CD4-positive, alpha-beta T cell treated with Interleukin-4 for 1 hour (primary cell): Measurements from ENCODE around the gene SNAP29.
"Not testable (repeated sequence)": the region's sequence is repeated elsewhere in the genome, so short reads cannot be mapped to it uniquely, and the experiment has no call there.

ENCODE experiments used
- DNase-seq, 2 donors: peaks; one replicate each; pipeline ENCODE4 v3.0.0-alpha.2; 2020 to 2022

Gene SNAP29

DNA sequence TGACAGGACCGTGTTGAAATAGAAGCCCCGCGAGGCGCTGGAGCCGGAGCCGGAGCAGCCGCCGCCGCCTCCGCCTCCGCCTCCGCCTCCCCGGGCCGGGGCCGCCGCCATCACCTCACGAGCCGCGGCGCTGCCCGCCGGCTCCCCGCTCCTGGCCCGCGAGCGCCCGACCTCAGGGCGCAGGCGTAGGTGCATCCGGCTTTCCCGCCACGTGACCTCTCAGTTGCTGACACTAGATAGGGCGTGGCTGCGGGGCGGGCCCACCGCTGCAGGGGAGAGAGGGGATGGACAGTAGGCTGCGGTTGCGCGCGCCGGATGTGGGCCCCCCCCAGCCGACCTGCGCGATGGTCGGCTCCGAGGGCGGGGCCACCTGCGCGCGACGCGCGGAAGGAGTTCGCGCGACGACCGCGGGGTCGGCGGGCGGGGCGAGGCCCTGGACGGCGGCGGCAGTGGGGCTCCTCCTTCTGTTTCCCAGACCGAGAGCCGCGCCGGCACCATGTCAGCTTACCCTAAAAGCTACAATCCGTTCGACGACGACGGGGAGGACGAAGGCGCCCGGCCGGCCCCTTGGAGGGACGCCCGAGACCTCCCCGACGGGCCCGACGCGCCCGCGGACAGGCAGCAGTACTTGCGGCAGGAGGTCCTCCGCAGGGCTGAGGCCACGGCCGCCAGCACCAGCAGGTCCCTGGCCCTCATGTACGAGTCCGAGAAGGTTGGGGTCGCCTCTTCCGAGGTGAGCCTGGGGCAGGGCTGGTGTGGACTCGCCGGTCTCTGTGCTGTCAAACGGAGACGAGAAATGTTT, at the start of gene SNAP29, which contains the start of gene PI4KA:
SNAP29 (plus strand) TSS at position 393 of the 802 bp plus-strand sequence; CDS start at position 497, 104 bp downstream.
PI4KA (minus strand) TSS at position 197 of the 802 bp plus-strand sequence; CDS start at position 111, 86 bp downstream.
- DNase-seq: peak; percentile 98

DNA sequence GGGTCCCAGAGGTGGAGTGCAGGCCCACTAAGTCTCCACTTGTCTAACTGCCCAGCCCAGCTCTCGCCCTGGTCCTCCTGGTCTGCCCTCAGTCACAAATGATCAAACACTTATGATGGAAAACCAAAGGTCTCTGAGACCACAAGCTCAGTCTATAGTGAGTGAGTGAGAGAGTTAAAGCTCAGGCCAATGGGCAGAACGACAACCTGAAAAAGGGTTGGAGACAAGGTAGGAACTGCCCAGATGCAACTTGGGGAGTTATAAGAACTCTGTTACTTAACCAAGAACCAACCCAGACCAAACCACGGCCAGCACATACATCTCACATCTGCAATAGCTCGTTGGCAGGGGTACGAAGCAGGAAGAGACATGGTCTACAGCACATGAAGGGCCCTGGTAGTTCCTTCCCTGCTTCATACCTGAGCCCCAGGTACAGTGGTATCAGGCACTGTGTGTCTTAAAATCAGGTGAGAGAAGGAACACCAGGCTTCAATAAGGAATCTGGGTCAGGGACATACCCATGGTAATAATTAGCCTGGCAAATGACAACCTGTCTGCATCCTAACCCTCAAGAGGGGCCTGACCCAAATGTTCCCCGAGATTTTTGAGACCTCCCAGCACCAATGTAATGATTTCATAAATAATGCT, 49.1 kb upstream of the SNAP29 start:
- DNase-seq: no peak

DNA sequence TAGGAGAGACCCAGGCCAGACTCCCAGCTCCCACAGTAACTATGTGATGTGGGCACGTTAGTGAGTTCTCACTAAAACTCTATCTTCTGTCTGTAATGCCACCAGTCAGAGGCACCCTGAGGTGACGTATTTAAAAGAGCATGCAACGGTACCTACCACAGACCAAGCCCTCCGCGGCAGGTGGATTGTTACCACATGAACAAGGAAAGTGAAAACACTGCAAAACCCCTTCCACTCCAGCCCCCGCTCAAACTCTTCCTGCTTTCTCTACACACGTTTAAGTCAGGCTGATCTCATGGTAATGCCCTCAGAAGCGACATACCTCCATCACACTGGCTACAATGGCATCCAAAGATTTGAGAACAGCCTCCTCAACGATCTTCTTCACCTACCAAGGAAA, 48.2 kb upstream of the SNAP29 start:
- peak; percentile 25 to 43 for DNase-seq

DNA sequence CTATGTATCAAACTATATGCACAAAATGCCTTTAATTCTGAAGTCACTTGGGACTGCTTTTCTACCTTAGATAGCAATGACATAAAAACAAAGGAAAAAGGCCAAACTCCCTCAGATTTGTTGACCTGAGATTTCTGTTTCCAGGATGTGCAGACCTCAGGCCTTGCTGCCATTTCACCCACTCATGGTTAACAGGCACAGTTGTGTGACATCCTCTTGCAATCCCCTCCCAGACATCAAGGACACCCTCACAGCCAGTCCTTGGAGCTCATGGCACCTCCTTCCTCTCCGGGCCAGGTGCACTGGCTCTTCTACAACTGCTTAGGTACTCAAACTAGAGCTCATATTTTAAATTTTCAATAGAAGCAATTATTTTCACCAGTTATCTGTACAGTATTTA, 47.6 kb upstream of the SNAP29 start:
- DNase-seq: no peak

DNA sequence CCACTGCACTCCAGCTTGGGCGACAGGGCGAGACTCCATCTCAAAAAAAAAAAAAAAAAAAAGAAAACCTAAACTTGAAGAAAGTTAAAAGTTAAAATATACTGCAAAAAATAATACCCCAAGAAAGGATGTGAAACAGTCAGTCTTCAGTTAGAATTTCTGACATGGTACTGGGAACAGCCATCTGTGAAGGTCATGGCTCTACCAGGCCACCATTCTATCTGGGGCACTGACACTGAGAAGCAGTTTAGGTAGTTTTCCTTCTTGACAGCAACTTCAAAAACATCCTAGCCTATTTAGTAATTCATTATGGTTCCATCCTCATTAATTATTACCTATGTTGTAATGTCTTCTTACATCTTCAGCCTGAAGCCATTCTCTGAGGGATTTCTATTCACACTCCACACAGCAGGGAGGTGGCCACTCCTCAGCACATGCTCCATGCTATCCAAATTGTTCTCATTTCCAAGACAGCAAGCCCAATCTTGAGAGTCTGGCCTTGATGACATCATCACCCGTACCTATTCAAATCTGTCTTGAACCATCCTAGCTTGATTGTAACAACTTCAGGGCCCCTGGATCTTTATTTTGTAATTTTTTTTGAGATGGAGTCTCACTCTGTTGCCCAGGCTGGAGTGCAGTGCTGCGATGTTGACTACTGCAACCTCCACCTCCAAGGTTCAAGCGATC, 46.7 kb upstream of the SNAP29 start:
- DNase-seq: no peak

DNA sequence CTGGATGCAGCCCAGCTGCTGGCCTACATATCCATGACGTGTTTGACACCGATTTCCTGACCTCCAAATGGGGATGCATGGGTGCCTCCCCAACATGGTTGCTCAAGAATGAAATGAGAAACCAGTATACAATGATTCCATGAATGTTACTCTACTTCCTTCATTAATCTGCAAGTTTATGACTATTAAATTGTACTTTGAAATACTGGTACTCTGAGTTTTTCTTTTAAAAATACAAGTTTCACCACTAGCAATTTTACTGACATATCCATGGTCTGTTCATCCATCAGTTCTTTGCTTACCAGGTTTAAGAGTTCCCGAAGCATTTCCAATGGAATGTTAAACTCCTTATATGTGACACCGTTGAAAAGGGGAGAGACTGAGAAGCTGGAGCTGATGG, 45.8 kb upstream of the SNAP29 start:
- DNase-seq: no peak

DNA sequence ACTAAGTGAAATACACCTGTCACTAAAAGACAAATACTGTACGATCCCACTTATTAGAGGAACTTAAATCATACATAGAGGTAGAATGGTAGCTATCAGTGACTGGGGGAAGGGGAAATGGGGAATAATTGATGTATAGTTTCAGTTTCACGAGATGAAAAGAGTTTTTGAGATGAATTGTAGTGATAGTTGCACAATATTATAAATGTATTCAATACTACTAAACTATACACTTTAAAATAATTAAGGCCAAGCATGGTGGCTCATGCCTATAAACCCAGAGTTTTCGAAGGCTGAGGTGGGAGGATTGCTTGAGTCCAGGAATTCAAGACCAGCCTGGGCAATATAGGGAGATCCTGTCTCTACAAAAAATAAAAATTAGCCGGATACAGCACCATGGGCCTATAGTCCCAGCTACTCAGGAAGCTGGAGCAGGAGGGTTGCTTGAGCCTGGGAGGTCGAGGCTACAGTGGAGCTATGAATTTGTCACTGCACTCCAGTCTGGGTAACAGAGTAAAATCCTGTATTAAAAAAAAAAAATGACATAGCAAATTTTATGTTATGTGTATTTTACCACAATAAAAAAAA, 44.5 kb upstream of the SNAP29 start:
- no peak for DNase-seq

DNA sequence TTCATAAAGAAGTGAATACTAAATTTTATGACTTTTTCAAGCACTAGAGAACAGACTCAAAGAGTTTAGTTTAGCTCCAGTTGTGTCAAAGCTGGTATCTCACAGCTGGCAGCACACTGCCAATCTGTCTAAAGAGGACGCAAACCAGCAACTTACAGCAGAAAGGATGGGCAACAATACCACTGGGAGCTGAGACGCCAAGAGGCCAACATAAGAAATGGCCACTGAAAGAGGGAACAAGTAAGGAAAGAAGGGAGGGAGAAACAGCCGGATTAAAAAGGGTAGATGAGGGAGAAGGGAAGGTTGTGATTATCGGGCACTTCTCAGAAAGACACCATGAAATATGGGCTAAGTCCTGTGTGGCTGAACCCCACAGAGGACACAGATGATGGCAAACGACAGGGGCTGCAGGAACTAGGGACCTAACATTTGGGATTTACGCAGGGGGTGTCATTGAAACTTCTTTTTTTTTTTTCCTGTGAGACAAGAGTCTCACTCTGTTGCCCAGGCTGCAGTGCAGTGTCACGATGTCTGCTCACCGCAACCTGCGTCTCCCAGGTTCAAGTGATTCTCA, 43.2 kb upstream of the SNAP29 start:
- no peak for DNase-seq

DNA sequence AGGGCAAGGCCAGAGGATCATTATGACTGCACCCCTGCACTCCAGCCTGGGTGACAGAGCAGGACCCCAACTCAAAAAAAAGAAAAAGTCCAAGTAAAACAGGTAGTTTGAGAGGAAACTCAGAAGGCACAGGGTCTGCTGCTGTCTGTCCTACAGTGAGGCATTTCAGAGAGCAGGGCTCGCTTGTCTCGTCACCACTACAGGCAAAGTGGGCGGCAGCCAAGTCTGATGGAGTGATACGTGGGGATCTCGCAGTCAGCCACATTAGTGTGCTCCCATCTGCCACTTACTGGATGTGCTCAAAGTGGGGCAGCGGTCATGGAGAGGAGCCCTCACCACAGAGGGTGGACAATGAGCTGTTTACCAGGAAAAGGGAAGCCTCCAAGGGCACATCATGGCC, 42.2 kb upstream of the SNAP29 start:
- DNase-seq: no peak

DNA sequence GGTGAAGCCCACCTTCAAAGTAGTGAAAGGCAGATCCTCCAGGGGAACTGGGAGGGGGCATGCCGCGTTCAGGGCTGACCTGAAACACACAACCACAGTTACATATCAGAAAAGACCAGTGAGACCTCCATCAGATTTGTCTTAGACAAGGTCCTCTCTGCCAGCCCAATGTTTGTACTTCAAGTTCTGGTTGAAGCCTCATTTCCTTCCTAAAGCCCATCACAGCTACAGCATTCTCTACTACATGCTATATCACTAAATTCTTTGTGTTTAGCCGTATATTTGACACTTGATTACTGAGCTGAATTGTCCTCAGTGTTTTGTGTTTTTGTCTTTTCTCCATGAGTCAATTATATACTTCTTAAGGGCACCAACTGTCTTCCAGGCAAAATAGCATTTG, 40.3 kb upstream of the SNAP29 start:
- no peak for DNase-seq

DNA sequence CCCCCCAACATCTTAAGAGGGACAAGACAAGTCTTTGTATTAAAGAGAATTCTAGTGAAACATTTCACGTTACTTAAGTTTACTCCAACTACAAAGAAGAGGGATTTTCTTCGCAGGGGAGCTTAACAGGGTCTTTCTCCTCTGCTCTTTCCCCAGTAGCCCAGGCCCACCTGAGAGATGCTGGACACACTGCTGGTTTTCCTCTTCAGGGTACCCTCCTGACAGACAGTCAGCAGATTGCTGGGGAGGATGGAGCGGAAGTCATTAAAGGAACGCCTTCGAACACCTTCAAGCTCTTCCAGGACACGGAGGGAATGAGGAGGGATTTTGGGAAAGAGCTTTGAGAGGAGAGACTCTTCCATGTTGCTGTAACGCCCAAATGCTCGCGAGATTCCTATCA, 39.3 kb upstream of the SNAP29 start:
- no peak for DNase-seq

DNA sequence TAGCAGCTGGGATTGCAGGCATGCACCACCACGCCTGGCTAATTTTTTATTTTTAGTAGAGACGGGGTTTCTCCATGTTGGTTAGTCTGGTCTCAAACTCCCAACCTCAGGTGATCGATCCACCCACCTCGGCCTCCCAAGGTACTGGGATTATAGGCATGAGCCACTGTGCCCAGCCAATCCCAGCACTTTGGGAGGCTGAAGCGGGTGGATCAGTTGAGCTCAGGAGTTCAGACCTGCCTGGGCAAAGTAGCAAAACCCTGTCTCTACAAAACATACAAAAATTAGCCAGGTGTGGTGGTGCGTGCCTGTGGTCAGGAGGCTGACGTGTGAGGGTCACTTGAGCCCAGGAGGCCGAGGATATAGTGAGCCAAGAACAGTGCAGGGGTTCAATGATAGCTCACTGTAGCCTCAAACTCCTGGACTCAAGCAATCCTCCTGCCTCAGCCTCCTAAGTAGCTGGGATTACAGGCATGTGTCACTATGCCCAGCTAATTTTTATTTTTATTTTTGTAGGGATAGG, 37.0 kb upstream of the SNAP29 start:
- DNase-seq: not testable (repeated sequence)

DNA sequence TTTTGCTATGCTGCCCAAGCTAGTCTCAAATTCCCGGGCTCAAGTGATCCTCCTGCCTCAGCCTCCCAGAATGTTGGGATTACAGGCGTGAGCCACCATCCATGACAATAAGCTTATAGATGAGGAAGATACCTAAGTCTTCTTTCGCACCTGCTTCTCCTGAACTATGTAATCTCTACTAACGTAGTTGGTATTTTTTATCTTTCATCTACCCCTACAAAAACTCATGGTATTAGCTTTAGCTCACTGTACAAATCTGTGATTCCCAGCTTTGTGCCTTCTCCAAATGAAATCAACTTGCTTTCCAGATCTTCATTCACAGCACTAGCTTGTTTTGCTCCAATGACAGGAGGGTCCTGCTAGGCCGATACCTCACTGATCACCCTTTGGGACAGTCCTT, 36.6 kb upstream of the SNAP29 start:
- no peak for DNase-seq

DNA sequence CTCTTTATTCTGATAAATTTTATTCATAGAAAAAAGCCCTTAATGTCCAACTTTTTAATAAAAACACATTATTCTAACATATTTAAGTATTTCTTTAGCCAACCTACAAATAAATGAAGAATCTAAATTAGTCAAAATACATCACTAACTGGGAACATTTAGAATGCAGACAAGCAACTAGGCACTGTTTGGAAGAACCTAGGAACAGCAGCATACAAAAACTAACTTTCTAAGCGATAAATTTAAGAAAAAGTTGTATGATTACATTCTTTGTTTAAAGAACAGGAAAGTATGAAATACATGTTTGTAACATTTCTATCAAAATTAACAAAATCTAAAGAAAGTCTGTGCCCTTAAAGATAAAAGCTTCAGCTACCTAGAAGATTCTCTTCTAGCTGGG, 35.5 kb upstream of the SNAP29 start:
- no peak for DNase-seq

DNA sequence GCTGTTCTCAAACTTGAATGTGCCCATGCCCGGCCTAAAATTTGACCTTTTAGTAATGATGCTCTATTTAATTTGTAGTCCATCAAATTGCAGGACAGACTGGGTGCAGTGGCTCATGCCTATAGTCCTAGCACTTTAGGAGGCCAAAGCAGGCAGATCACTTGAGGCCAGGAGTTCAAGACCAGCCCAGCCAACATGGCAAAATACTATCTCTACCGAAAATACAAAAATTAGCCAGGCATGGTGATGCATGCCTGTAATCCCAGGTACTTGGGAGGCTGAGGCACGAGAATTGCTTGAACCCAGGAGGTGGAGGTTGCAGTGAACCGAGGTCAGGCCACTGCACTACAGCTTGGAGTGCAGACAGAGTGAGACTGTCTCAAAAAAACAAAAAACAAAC, 33.6 kb upstream of the SNAP29 start:
- DNase-seq: not testable (repeated sequence)

DNA sequence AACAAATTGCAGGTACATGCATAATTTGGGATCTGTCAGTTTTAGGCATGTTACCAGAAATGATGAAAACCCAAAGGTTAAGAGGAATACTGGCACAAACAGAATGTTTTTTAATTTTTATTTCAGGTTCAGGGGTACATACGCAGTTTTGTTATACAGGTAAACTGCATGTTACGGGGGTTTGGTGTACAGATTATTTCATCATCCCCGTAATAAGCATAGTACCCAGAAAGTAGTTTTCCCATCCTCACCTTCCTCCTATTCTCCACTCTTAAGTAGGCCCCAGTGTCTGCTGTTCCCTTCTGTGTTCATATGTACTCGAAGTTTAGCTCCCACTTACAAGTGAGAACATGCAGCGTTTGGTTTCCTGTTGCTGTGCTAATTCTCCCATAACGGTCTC, 33.2 kb upstream of the SNAP29 start:
- no peak for DNase-seq

DNA sequence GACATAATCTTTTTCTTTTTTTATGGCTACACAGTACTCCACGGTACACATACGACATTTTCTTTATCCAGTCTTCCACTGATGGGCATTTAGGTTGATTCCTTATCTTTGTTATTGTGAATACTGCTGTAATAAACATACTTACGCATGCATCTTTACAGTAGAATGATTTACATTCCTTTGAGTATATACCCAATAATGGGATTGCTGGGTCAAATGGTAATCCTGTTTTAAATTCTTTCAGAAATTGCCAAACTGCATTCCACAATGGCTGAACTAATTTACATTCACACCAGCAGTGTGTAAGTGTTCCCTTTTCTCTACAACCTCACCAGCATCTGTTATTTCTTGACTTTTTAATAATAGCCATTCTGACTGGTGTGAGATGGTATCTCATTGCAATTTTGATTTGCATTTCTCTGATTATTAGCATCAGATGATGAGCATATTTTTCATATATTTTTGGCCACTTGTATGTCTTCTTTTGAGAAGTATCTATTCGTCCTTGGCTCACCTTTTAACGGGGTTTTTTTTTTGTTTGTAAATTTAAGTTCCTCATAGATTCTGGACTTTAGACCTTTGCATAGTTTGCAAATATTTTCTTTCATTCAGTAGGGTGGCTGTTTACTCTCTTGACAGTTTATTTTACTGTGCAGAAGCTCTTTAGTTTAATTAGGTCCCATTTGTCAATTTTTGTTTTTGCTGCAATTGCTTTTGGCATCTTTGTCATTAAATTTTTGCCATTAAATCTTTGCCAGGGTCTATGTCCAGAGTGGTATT, 32.2 kb upstream of the SNAP29 start:
- DNase-seq: not testable (repeated sequence)

DNA sequence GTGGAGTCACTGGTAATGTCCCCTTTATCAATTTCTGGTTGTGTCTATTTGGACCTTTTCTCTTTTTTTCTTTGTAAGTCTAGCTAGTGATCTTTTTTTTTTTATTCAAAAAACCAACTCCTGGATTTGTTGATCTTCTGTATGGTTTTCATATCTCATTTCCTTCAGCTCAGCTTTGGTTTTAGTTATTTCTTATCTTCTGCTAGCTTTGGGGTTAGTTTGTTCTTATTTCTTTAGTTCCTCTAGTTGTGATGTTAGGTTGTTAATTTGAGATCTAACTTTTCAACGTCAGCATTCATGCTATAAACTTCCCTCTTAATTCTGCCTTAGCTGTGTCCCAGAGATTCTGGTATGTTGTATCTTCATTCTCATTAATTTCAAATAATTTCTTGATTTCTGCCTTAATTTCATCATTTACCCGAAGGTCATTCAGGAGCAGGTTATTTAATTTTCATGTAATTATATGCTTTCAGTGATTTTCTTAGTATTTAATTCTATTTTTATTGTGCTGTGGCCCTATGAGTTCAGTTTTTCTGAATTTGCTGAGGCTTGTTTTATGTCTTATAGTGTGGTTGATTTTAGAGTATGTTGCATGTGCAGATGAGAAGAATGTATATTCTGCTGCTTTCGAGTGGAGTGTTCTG, 29.2 kb upstream of the SNAP29 start:
- no peak for DNase-seq

DNA sequence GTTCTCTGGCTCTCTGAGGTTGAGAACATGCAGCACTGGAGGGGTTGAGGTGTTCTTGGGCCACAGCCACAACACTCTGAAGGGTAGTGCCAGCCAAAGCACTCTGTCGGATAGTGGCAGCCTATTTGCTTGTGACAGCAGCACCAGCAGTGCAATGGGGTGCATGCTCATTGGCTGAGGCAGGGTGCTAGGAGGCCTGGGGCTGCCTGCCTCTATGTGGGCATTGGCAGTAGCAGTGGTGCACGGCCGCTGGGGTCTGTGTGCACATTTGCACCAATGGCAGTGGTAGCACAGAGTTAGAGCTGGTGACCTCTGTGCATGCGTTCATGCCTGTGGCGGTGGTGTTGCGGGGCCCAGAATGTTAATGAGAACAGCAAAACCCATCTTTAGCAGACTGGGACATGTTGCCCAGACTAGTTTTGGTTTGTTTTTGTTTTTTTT, 25.6 kb upstream of the SNAP29 start:
- no peak for DNase-seq

DNA sequence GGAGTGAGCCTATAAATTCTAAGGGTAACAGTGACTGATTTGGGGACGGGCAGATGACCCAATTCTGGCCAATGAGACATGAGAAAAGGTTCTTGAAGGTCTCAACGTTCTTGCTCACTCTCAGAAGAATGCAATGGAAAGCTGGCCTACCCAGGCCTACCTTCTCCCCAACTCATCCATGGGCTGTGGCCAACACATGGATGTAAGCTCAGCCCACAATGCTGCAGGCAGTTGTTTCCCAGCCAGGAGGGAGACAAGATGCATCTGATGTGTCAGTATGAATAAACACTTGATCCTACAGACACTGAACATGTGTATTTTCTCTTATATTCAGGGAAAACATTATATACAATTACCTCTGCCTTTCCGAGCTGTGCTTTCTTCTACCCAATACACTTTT, 24.6 kb upstream of the SNAP29 start:
- no peak for DNase-seq

DNA sequence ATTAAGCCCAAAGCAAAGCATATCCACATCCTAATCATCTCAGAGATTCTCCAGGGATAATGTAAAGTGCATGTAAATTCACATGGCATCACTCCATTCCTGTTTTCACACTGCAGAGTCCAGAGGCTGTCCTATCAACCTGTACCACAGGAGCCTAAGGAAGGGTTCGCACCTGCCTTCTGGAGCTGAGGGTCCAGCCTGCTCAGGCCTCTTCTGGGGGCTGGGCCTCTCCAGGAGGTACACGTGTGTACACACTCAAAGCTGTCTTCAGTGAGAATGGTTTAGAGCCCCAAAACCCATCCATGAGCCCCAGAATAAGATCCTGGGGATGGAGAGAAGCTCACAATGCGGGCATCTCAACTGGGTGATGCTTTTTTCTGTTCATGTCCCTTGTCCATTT, 24.1 kb upstream of the SNAP29 start:
- DNase-seq: no peak
